ENCODE measurements around the gene PCDHB10. TPM values are rescaled to one million over a fixed set of nuclear protein-coding genes. Genes with fewer than 3 reads are reported as not detected.
"Not testable (repeated sequence)": the region's sequence is repeated elsewhere in the genome, so short reads cannot be mapped to it uniquely, and the experiment has no call there.

PCDHB10 gene
- total and polyA plus RNA-seq, 10 of the 15 experiments (the other 5 are each of a cell fraction or from before 2014, with no cell fraction given): 0.01 to 0.06 TPM; not detected in 8

- FAIRE-seq (no peak), DNase-seq (ENCODE audit: low read depth, low spot score) (no peak), ATAC-seq (no peak)
- Histone ChIP-seq H3K4me2 (ENCODE audit: control insufficient read depth, insufficient read depth) (no peak within 1 kb of the TSS), H2AFZ (ENCODE audit: control insufficient read depth, low read depth, low read length) (no peak within 1 kb of the TSS), H3K79me2 (ENCODE audit: control insufficient read depth, insufficient read depth, low read length) (no peaks in the 10 kb centered on the region), H3K9me3 (replicated peaks; ENCODE audit: control insufficient read depth, insufficient read depth, low read length) (no peaks in the 10 kb centered on the region), H4K20me1 (ENCODE audit: control insufficient read depth, insufficient read depth) (no peaks in the 10 kb centered on the region), H3K36me3 (ENCODE audit: control insufficient read depth in 2 of 2, insufficient read depth in 2 of 2, low read length in 1 of 2) (no peaks in the 10 kb centered on the region), H3K9ac (ENCODE audit: control insufficient read depth, insufficient read depth, low read length) (no peak within 1 kb of the TSS), H3K4me3 (no peak within 1 kb of the TSS), H3K27ac (ENCODE audit: control insufficient read depth, insufficient read depth) (no peak within 1 kb of the TSS), H3K27me3 (replicated peaks in 1 of 2; ENCODE audit: control insufficient read depth in 2 of 2, insufficient read depth in 2 of 2, low read length in 1 of 2) (no peaks in the 10 kb centered on the region), H3K4me1 (ENCODE audit: control insufficient read depth, insufficient read depth, low read length) (no peaks in the 10 kb centered on the region)
- in situ Hi-C loops (cut with MboI): loop anchor here (25.0 kb wide), 1 partner anchor 363 kb away; no protein-coding TSS in a partner anchor
- ChIA-PET CTCF (no interaction called here), SMC1A (ENCODE audit: uncharacterized antibody, unreplicated experiment) (no interaction called here), POLR2A (no interaction called here), RAD21 (ENCODE audit: unreplicated experiment) (no interaction called here)
- TF ChIP-seq HDGF (IDR thresholded peaks at IDR 0.05) (no peak), HDAC2 (IDR thresholded peaks at IDR 0.05) (no peak), CHD2 (IDR thresholded peaks at IDR 0.05; ENCODE audit: borderline replicate concordance, low read depth, low read length) (no peak), RAD51 (IDR thresholded peaks at IDR 0.05) (no peak), SRF (IDR thresholded peaks at IDR 0.05; ENCODE audit: low read depth in 2 of 2, low read length in 2 of 2) (no peak), CHD4 (IDR thresholded peaks at IDR 0.05) (no peak), TCF3 (IDR thresholded peaks at IDR 0.05; ENCODE audit: borderline replicate concordance, insufficient read depth, low read depth, low read length) (no peak), RUNX3 (IDR thresholded peaks at IDR 0.05; ENCODE audit: low read length) (no peak), RAD21 (IDR thresholded peaks at IDR 0.05; ENCODE audit: insufficient read depth, low read depth, low read length) (no peak), SMC3 (IDR thresholded peaks at IDR 0.05; ENCODE audit: borderline replicate concordance, low read length) (no peak), ATF7 (IDR thresholded peaks at IDR 0.05; ENCODE audit: low read depth) (no peak), IKZF2 (IDR thresholded peaks at IDR 0.05) (no peak), KLF5 (IDR thresholded peaks at IDR 0.05; ENCODE audit: partially characterized antibody) (no peak)
- WGBS (ENCODE audit: insufficient coverage, insufficient replicate concordance, low lambda C conversion rate, missing lambda C conversion rate): 47% methylated on average over 21 of the region's 21 CpGs
- no TSS peak for BruUV-seq (replicated peaks)
- intact Hi-C loops (cut with micrococcal nuclease; ENCODE audit: unreplicated experiment): no loop called here
Measured at GRCh38 chr5:141199359-141200235, 7.4 kb downstream of the PCDHB10 start, which contains the start of gene PCDHB11. TSS of gene PCDHB11 (plus strand) at chr5:141199627. CDS start at chr5:141199775, 148 bp downstream.

- H3K79me2 ChIP-seq (ENCODE audit: control insufficient read depth, insufficient read depth, low read length); H2AFZ ChIP-seq (ENCODE audit: control insufficient read depth, low read depth, low read length); H3K4me1 ChIP-seq (ENCODE audit: control insufficient read depth, insufficient read depth, low read length); FAIRE-seq; SMC1A ChIA-PET (ENCODE audit: uncharacterized antibody, unreplicated experiment); H3K4me3 ChIP-seq; BruUV-seq (replicated peaks); POLR2A ChIA-PET; H3K4me2 ChIP-seq (ENCODE audit: control insufficient read depth, insufficient read depth); H3K36me3 ChIP-seq (ENCODE audit: control insufficient read depth in 2 of 2, insufficient read depth in 2 of 2, low read length in 1 of 2); RAD21 ChIA-PET (ENCODE audit: unreplicated experiment); H3K9me3 ChIP-seq (replicated peaks; ENCODE audit: control insufficient read depth, insufficient read depth, low read length); CTCF ChIA-PET; DNase-seq (ENCODE audit: low read depth, low spot score); H4K20me1 ChIP-seq (ENCODE audit: control insufficient read depth, insufficient read depth); H3K9ac ChIP-seq (ENCODE audit: control insufficient read depth, insufficient read depth, low read length); ATAC-seq; intact Hi-C loops (cut with micrococcal nuclease; ENCODE audit: unreplicated experiment); H3K27me3 ChIP-seq (replicated peaks in 1 of 2; ENCODE audit: control insufficient read depth in 2 of 2, insufficient read depth in 2 of 2, low read length in 1 of 2); H3K27ac ChIP-seq (ENCODE audit: control insufficient read depth, insufficient read depth): not testable (repeated sequence)
- WGBS (ENCODE audit: insufficient coverage, insufficient replicate concordance, low lambda C conversion rate, missing lambda C conversion rate): 82% methylated on average over 26 of the region's 38 CpGs
- in situ Hi-C loops (cut with MboI): loop anchor here (25.0 kb wide), 1 partner anchor 361 kb away; no protein-coding TSS in a partner anchor
Measured at GRCh38 chr5:141201126-141201525, 9.0 kb downstream of the PCDHB10 start.
